Measurements from ENCODE around the gene VPS13C.

- TF ChIP-seq FOXM1 (IDR thresholded peaks at IDR 0.05; ENCODE audit: borderline replicate concordance) (no peak), BHLHE40 (IDR thresholded peaks at IDR 0.05; ENCODE audit: borderline replicate concordance) (no peak), SUZ12 (IDR thresholded peaks at IDR 0.05) (no peak), HDGF (IDR thresholded peaks at IDR 0.05; ENCODE audit: borderline replicate concordance) (no peak), NFRKB (IDR thresholded peaks at IDR 0.05) (no peak), SP1 (IDR thresholded peaks at IDR 0.05) (no peak), FOXK2 (IDR thresholded peaks at IDR 0.05) (no peak), ELF4 (IDR thresholded peaks at IDR 0.05) (no peak)
Measured at GRCh38 chr15:62068071-62068809, 8.0 kb upstream of the VPS13C start.
